HFFc6 (cell line): ENCODE results near the gene FBXO9. TPM values are rescaled to one million over a fixed set of nuclear protein-coding genes. Genes with fewer than 3 reads are reported as not detected.
A peak's percentile ranks its signal among the peaks of the same experiment; 100 is the strongest.

Experiments used
- DNase-seq: peaks from one replicate; pipeline ENCODE4 v3.0.0-alpha.2; 2018
- H3K27ac Mint-ChIP-seq: 2 replicates; pipeline ENCODE4 v1.8.0; 2020; ENCODE audit warnings: mild to moderate bottlenecking, mixed read lengths
- H3K27me3 Mint-ChIP-seq: 2 replicates; pipeline ENCODE4 v1.8.0; 2021; ENCODE audit warnings: mild to moderate bottlenecking, moderate library complexity, mixed read lengths; ENCODE audit not compliant: insufficient read depth
- H3K36me3 Mint-ChIP-seq: 2 replicates; pipeline ENCODE4 v1.8.0; 2021; ENCODE audit warnings: low read depth, mixed read lengths
- H3K4me1 Mint-ChIP-seq: 2 replicates; pipeline ENCODE4 v1.8.0; 2020; ENCODE audit warnings: low read depth, mixed read lengths
- H3K4me3 Mint-ChIP-seq: 2 replicates; pipeline ENCODE4 v1.8.0; 2020; ENCODE audit warnings: mild to moderate bottlenecking, moderate library complexity, mixed read lengths
- H3K9me3 Mint-ChIP-seq: 2 replicates; pipeline ENCODE4 v1.8.0; 2020; ENCODE audit warnings: mild to moderate bottlenecking, mixed read lengths
- total RNA-seq, 6 experiments: library from RNA; stranded (reverse); fragmentation: NEBNext Ultra II Directional; extraction: Animal tissue kit (Norgen Biotek cat#: 25700); gene quantifications; 2 replicates in 1 of 6; 3 replicates in 5 of 6; pipeline ENCODE4 v1.2.3, GENCODE V29; 2021
- TF ChIP-seq, protein P1 (sequence below): fragments of 200-600 bp; sonication (generic); IDR thresholded peaks from 2 replicates; pipeline ENCODE4 v1.5.0; 2021; ENCODE audit warnings: antibody characterized with exemption, mild to moderate bottlenecking

The FBXO9 gene
- total RNA-seq, 6 experiments from 2014 or later, result 105 to 135 (median 122) TPM

DNA sequence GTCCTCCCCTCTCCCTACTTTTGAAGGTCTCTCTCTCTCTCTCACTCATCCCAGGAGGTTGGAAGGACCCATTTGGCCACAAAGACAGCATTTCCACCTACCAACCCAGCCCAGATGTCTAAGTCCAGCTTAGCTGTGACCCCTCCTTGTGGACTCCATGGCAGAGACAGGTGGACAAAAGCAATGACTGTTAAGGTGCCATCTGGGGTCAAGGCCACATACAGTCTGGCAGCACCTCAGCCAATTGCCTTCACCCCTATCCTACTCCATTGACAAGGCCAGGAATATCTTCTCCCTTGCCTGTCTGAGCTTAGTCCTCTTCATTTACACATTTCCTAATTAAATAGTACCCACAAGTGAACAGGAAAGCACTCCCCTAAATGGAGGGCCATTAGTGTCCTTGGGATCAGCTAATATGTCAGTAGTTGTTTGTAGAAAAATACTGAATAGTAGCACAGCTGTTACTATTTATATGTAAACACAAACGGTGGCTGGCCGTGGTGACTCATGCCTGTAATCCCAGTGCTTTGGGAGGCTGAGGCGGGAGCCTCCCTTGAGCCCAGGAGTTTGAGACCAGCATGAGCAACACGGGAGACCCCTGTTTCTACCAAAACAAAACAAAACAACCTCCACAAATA, 54.7 kb downstream of the FBXO9 start:
- Mint-ChIP-seq H3K36me3 (no peaks in the 10 kb centered on the region; the same call in 1 of the 2 replicates), H3K9me3 (peaks cover 4% of the 10 kb centered on the region; the same call in 1 of the 2 replicates)
- peak; percentile 68 for DNase-seq

DNA sequence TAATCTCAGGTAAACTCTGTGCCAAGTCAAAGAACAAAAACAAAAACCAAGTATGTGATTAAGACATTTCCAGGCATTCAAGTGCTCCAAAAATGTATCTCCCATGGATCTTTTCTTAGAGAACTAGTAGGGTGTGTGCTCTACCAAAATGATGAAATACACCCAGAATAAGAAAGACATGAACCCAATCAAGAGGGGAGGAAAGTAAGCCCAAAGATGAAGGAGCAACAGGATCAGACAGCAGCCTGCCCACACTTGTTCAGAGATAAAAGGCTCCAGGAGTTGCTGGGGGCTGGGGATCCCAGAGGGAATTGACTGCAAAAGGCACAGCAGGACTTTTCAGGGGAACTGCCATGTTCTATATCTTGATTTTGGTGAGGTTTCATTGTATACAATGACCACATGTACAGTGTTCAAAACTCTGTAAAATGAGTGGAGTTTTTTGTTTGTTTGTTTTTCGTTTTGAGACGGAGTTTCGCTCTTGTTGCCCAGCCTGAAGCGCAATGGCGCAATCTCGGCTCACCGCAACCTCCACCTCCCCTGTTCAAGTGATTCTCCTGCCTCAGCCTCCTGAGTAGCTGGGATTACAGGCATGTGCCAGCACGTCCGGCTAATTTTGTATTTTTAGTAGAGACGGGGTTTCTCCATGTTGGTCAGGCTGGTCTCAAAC, 59.1 kb downstream of the FBXO9 start:
- no peaks in the 10 kb centered on the region for H3K36me3 Mint-ChIP-seq

More for the DNA sequence above, 54.7 kb downstream of the FBXO9 start:
- Mint-ChIP-seq H3K27me3 (peaks cover 9% of the 10 kb centered on the region), H3K4me1 (peaks cover 22% of the 10 kb centered on the region), H3K27ac (peak overlapping the region; percentile 70), H3K4me3 (no peak overlapping the region)
- TF ChIP-seq, protein P1, sequence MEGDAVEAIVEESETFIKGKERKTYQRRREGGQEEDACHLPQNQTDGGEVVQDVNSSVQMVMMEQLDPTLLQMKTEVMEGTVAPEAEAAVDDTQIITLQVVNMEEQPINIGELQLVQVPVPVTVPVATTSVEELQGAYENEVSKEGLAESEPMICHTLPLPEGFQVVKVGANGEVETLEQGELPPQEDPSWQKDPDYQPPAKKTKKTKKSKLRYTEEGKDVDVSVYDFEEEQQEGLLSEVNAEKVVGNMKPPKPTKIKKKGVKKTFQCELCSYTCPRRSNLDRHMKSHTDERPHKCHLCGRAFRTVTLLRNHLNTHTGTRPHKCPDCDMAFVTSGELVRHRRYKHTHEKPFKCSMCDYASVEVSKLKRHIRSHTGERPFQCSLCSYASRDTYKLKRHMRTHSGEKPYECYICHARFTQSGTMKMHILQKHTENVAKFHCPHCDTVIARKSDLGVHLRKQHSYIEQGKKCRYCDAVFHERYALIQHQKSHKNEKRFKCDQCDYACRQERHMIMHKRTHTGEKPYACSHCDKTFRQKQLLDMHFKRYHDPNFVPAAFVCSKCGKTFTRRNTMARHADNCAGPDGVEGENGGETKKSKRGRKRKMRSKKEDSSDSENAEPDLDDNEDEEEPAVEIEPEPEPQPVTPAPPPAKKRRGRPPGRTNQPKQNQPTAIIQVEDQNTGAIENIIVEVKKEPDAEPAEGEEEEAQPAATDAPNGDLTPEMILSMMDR, result no peak

DNA sequence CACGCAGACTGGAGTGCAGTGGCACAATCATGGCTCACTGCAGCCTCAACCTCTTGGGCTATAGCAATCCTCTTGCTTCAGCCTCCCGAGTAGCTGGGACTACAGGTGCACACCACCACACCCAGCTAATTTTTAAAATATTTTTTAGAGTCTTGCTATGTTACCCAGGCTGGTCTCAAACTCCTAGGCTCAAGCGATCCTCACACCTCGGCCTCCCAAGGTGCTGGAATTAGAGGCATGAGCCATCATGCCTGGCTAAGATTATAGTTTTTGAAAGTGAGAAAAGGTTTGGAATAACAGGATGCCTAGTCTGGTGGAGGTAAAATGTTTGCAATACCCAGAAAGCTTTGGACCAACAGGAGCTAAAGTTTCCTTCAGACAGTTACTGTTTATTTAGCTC, 60.1 kb downstream of the FBXO9 start:
- H3K4me1 Mint-ChIP-seq, result peaks cover 7% of the 10 kb centered on the region
- H3K27me3 Mint-ChIP-seq, result peaks cover 14% of the 10 kb centered on the region

More for the DNA sequence above, 59.1 kb downstream of the FBXO9 start:
- Mint-ChIP-seq H3K4me3 (no peak overlapping the region), H3K27ac (no peak overlapping the region), H3K9me3 (no peaks in the 10 kb centered on the region), H3K4me1 (peaks cover 17% of the 10 kb centered on the region), H3K27me3 (peaks cover 14% of the 10 kb centered on the region)
- TF ChIP-seq, protein P1, result no peak
- DNase-seq, result no peak

DNA sequence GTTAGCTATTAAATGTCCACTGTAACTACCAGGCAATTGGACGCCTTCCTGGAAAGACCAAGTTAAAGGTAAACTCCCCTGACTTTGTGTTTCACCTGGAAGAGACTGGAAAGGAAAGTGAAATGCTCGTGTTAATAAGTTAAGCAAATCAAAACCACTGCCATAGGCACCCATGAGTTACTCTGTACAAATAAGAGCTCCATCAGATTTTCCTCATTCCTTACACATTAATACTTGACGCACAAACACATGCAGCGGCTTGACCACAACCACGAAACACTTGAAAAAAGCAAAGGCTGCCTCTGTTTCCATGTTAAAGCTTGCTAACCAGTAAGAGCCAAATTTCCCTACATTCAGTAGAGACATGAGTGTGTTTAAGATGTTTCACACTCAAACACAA, 63.6 kb downstream of the FBXO9 start:
- Mint-ChIP-seq H3K36me3 (no peaks in the 10 kb centered on the region), H3K9me3 (no peaks in the 10 kb centered on the region), H3K27ac (no peak overlapping the region), H3K4me1 (no peaks in the 10 kb centered on the region), H3K4me3 (no peak overlapping the region), H3K27me3 (peaks cover 24% of the 10 kb centered on the region)
- no peak for DNase-seq
- TF ChIP-seq, protein P1, result no peak

More for the DNA sequence above, 60.1 kb downstream of the FBXO9 start:
- no peak overlapping the region for H3K4me3 Mint-ChIP-seq
- TF ChIP-seq, protein P1, result no peak
- no peaks in the 10 kb centered on the region for H3K36me3 Mint-ChIP-seq
- DNase-seq, result no peak
- H3K27ac Mint-ChIP-seq, result no peak overlapping the region
- no peaks in the 10 kb centered on the region for H3K9me3 Mint-ChIP-seq

DNA sequence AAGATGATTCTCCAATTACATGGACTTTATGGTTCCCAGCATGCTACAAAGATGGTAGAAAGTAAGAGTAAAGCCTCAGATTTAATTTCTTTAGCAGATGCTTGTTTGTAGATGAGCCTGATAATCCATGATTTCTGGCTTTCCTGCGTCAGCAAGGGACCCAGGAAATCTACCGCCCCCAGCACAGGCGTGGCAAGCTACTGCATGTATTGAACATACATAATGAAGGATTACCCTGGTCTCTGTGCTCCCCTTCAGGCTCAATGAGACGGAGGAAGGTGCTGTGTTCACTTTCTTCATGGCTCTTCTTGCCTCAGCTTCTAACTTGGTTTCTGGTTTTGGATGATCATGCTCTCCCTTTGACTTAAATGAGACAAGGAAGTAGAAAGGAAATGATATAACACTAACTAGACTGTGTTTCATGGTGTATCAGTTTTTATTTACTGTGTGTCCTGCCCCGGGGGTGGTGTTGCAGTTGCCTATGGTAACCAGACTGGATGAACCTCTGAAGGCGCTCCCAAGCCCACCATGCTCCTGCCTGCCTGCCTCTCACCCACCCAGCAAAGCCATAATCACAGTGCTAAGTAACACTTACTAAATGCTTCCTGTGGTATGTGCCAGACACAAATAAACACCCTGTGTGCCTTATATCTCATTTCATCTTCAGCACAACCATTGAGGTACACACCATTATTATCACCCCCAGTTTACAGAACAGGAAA, 65.5 kb downstream of the FBXO9 start:
- Mint-ChIP-seq H3K27me3 (peaks cover 19% of the 10 kb centered on the region), H3K36me3 (no peaks in the 10 kb centered on the region), H3K9me3 (no peaks in the 10 kb centered on the region), H3K4me3 (no peak overlapping the region), H3K4me1 (no peaks in the 10 kb centered on the region), H3K27ac (no peak overlapping the region)
- TF ChIP-seq, protein P1, result no peak
- no peak for DNase-seq
